Body of pancreas (tissue), 4 donors: ENCODE results near the gene TF. TPM values are rescaled to one million over a fixed set of nuclear protein-coding genes. Genes with fewer than 3 reads are reported as not detected.

Experiments
- ATAC-seq: fragments of 150-250 bp; one replicate; pipeline ENCODE4 v1.9.1; 2016
- DNase-seq, 4 donors: peaks; one replicate each; pipeline ENCODE4 v3.0.0-alpha.2; 2019
- H3K27ac ChIP-seq, 4 donors: fragments of 200-600 bp; sonication (generic); 1 replicate in 3 of 4; 2 replicates in 1 of 4; pipeline versions ENCODE4 v1.5.1 to v1.6.1; 2016 to 2019; ENCODE audit warnings: mild to moderate bottlenecking in 1 of 4, mixed read lengths in 1 of 4, moderate library complexity in 1 of 4
- H3K27me3 ChIP-seq, 2 donors: fragments of 200-600 bp; sonication (generic); one replicate each; pipeline ENCODE4 v1.6.0; 2016; ENCODE audit warnings: mild to moderate bottlenecking in 1 of 2
- H3K36me3 ChIP-seq, 2 donors: fragments of 200-600 bp; sonication (generic); replicated peaks in 1 of 2; 2 replicates each; pipeline ENCODE4 v1.5.1; 2016; ENCODE audit warnings: low read depth in 2 of 2; ENCODE audit not compliant: insufficient read depth in 1 of 2
- H3K4me1 ChIP-seq: fragments of 200-600 bp; sonication (generic); one replicate; pipeline ENCODE4 v1.6.0; 2016
- H3K4me3 ChIP-seq, 2 donors: fragments of 200-600 bp; sonication (generic); 1 replicate in 1 of 2; 2 replicates in 1 of 2; pipeline ENCODE4 v1.5.1; 2016 to 2019
- H3K9me3 ChIP-seq, 3 donors: fragments of 200-600 bp; sonication (generic); 1 replicate in 2 of 3; 2 replicates in 1 of 3; pipeline ENCODE4 v1.5.1; 2016
- CTCF ChIP-seq, 7 experiments: fragments of 450-650 bp in 4 of 7; fragments of 200-600 bp in 3 of 7; sonication (generic) in 3 of 7; IDR thresholded peaks; one replicate each; pipeline ENCODE4 v1.5.1; 2016 to 2019; ENCODE audit warnings: antibody characterized with exemption in 7 of 7
- POLR2A ChIP-seq, 3 donors: fragments of 450-650 bp; IDR thresholded peaks; one replicate each; pipeline ENCODE4 v1.6.1; 2016; ENCODE audit warnings: antibody characterized with exemption in 3 of 3, mild to moderate bottlenecking in 2 of 3
- WGBS, 2 donors: methylation state at CpG; one replicate each; pipeline ENCODE4 v1.1.5; 2017; 5-methylcytosine and 5-hydroxymethylcytosine counted together
- intact Hi-C: fragments of 100-400 bp; cut with DNase I; formaldehyde crosslinking; loops from one replicate; pipeline ENCODE4 v1.15.1; 2023
- total RNA-seq, 2 donors: library from RNA; depleted of rRNA; stranded (reverse); fragments of >200 nt; gene quantifications; one replicate each; pipeline ENCODE4 v1.1.0, GENCODE V29; 2016

Gene TF
- total RNA-seq, 2 donors from 2014 or later, result 0.26 to 7.9 TPM

- H3K4me3 ChIP-seq, result no peak overlapping the region
- 89 to 90% methylated on average over 22 of the region's 22 CpGs for WGBS, 2 donors
- H3K9me3 ChIP-seq, result no peaks in the 10 kb centered on the region
- H3K27me3 ChIP-seq, result no peaks in the 10 kb centered on the region
- H3K27ac ChIP-seq, result no peak overlapping the region
- ATAC-seq (no peak), DNase-seq (no peak)
- H3K4me1 ChIP-seq, result no peaks in the 10 kb centered on the region
- intact Hi-C loops, result no loop called here
- TF ChIP-seq POLR2A (IDR thresholded peaks at IDR 0.05), result no peak
- no peak for TF ChIP-seq CTCF (IDR thresholded peaks at IDR 0.05)
- H3K36me3 ChIP-seq, result no peaks in the 10 kb centered on the region
Observed at GRCh38 chr3:133837487-133838295, 91.5 kb downstream of the TF start.

GRCh38 chr3:133838296-133838789 lies 92.2 kb downstream of the TF start:
- no peak for DNase-seq
- TF ChIP-seq CTCF (IDR thresholded peaks at IDR 0.05) (no peak), POLR2A (IDR thresholded peaks at IDR 0.05) (no peak)
- Histone ChIP-seq H3K4me3 (no peak overlapping the region), H3K36me3 (no peaks in the 10 kb centered on the region), H3K9me3 (no peaks in the 10 kb centered on the region), H3K27me3 (no peaks in the 10 kb centered on the region), H3K27ac (no peak overlapping the region), H3K4me1 (no peaks in the 10 kb centered on the region)
- ATAC-seq, result no peak
- intact Hi-C loops, result no loop called here
- WGBS, 2 donors, result 90 to 100% methylated on average over 3 to 4 of the region's 4 CpGs

- ATAC-seq (no peak), DNase-seq (no peak)
- H3K27me3 ChIP-seq, result no peaks in the 10 kb centered on the region
- H3K36me3 ChIP-seq, result no peaks in the 10 kb centered on the region
- no peaks in the 10 kb centered on the region for H3K4me1 ChIP-seq
- no peak overlapping the region for H3K27ac ChIP-seq
- no peaks in the 10 kb centered on the region for H3K9me3 ChIP-seq
- WGBS, 2 donors, result 89 to 90% methylated on average over 5 to 12 of the region's 12 CpGs
- intact Hi-C loops, result no loop called here
- TF ChIP-seq CTCF (IDR thresholded peaks at IDR 0.05) (no peak), POLR2A (IDR thresholded peaks at IDR 0.05) (no peak)
- no peak overlapping the region for H3K4me3 ChIP-seq
Observed at GRCh38 chr3:133838916-133839800, 93.0 kb downstream of the TF start.

- DNase-seq (no peak), ATAC-seq (no peak)
- Histone ChIP-seq H3K27ac (no peak overlapping the region), H3K27me3 (no peaks in the 10 kb centered on the region), H3K4me3 (no peak overlapping the region), H3K9me3 (no peaks in the 10 kb centered on the region), H3K4me1 (no peaks in the 10 kb centered on the region), H3K36me3 (no peaks in the 10 kb centered on the region)
- no peak for TF ChIP-seq POLR2A (IDR thresholded peaks at IDR 0.05)
- TF ChIP-seq CTCF (IDR thresholded peaks at IDR 0.05), result no peak
- intact Hi-C loops, result no loop called here
- 84 to 86% methylated on average over 8 to 9 of the region's 9 CpGs for WGBS, 2 donors
Observed at GRCh38 chr3:133840055-133840737, 94.0 kb downstream of the TF start.
